ENCODE results near the gene SYVN1. TPM values are rescaled to one million over a fixed set of nuclear protein-coding genes. Genes with fewer than 3 reads are reported as not detected.
A peak's percentile ranks its signal among the peaks of the same experiment; 100 is the strongest.

Gene SYVN1
- 11.6 and 14.1 TPM in 2 replicates for total RNA-seq (2014; rRNA removed; shearing (Covaris generic))

DNA sequence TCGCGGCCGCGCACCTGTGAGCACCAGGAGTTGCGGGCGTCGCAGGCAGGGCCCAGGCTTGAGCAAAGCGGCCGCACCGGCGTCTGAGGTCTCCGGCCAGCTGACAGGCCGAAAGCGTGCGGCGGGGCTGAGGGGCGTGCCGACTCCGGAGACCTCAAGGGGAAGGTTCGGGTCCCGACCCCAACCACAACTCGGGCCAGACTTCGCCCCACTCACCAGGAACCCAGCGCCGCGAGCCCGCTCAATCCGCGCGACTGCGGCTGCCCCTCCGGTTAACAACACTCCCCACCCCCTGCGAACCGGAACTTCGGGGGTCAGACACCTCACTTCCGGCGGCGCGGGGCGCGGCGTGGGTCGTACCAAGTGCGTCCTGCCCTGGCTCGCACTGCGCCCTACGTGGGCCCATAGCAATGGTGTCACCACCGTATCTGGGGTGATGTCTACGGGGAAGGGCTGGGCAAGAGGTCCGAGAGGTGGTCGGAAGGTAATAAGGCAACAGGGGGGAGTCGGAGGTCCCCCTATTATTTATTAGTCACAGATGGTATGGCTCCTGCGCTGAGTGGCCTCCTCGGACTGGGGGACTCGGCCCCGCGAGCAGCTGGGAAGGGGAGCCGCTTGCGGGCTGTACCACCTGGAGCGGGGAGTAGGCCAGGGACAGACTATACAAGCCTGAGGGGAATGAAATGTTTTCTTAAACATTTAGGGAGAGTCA, at the start of gene SYVN1:
TSS of gene SYVN1 (minus strand) at position 280 of the 712 bp plus-strand sequence. CDS start 918 bp downstream, outside the sequence.

DNA sequence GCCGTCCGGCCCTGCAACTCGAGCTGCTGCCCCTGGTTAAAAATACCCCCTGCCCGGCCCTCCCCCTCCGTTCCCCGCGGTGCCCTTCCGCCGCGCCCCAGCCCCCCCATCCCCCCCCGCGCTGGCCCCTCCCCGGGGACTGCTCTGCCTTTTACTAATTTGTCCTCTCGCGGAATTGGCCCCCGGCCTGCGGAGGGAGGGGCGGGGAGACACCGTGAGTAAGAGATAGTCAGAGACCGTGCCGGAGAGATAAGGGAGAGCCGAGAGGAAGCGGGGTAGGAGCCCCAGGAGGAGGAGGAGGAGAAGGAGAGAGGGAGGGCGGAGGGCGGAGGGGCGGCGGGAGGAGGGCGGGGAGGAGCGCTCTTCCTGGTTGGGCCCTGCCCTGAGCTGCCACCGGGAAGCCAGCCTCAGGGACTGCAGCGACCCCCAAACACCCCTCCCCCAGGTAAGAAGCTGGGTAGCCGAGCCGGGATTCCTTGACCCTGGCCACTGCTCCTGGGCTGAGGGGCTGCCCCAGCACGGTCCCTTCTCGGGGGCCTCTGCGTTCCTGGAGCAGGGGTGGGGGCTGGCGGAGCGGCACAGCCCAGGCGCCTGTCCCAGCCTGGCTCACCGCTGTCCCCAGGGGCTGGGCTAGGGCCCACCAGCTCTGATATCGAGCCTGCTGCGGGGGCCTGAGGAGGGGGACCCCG, 47.4 kb upstream of the SYVN1 start, which contains the start of gene CAPN1:
TSS of gene CAPN1 (plus strand) at position 360 of the 689 bp plus-strand sequence. CDS start 774 bp downstream, outside the sequence.

GRCh38 chr11:65170058-65170534, 35.8 kb upstream of the SYVN1 start, which contains the start of gene SPDYC:
SPDYC (plus strand) TSS chr11:65170233; CDS start chr11:65171358, 1,125 bp downstream.

GRCh38 chr11:65121865-65122696, 12.2 kb downstream of the SYVN1 start, which contains the start of the genes FAU and MRPL49:
FAU (minus strand) TSS chr11:65122134; CDS start chr11:65121813, 321 bp downstream.
MRPL49 (plus strand) TSS chr11:65122321; CDS start chr11:65122347, 26 bp downstream.

GRCh38 chr11:65117206-65118096, 16.9 kb downstream of the SYVN1 start, which contains the start of gene ZNHIT2:
ZNHIT2 (minus strand) TSS chr11:65117701; CDS start chr11:65117653, 48 bp downstream.

GRCh38 chr11:65111744-65112545, 22.4 kb downstream of the SYVN1 start, which contains the start of gene TM7SF2:
TM7SF2 (plus strand) TSS chr11:65111872; CDS start chr11:65112016, 144 bp downstream.

GRCh38 chr11:65095974-65096806, 38.1 kb downstream of the SYVN1 start, which contains the start of gene VPS51:
VPS51 (plus strand) TSS chr11:65096214; CDS start chr11:65096251, 37 bp downstream.

GRCh38 chr11:65083834-65084597, 50.3 kb downstream of the SYVN1 start, which contains the start of the genes CDCA5 and ZFPL1:
CDCA5 (minus strand) TSS chr11:65084040; CDS start chr11:65083978, 62 bp downstream.
ZFPL1 (plus strand) TSS chr11:65084222; CDS start chr11:65084699, 477 bp downstream.

Small RNA genes within 50 kb of the gene (small RNA-seq; reads per million reads assigned to genes)
- gene HIGD1AP10, result not detected
- not detected for gene PDCL2P2
- 19.7 reads per million, percentile 92 among the genes with 10 or more reads in this experiment for gene RNU2-23P

Other genes starting within 250 kb of the SYVN1 start
- gene ATG2A, start 217.3 kb downstream of the SYVN1 start, total RNA-seq (2014; rRNA removed; shearing (Covaris generic)), result 19.0 and 19.6 TPM in 2 replicates
- gene PPP2R5B, start 209.8 kb downstream of the SYVN1 start, total RNA-seq (2014; rRNA removed; shearing (Covaris generic)), result 10.2 and 10.6 TPM in 2 replicates
- gene GPHA2, start 198.6 kb downstream of the SYVN1 start, total RNA-seq (2014; rRNA removed; shearing (Covaris generic)), result not detected in 2 replicates
- gene MAJIN, start 162.4 kb downstream of the SYVN1 start, total RNA-seq (2014; rRNA removed; shearing (Covaris generic)), result not detected in 2 replicates
- gene BATF2, start 137.5 kb downstream of the SYVN1 start, total RNA-seq (2014; rRNA removed; shearing (Covaris generic)), result 1.3 TPM in 2 replicates
- 235 and 274 TPM in 2 replicates for gene ARL2, start 120.4 kb downstream of the SYVN1 start, total RNA-seq (2014; rRNA removed; shearing (Covaris generic))
- 16.9 and 18.6 TPM in 2 replicates for gene SNX15, start 107.1 kb downstream of the SYVN1 start, total RNA-seq (2014; rRNA removed; shearing (Covaris generic))
- 21.5 and 22.5 TPM in 2 replicates for gene SAC3D1, start 93.3 kb downstream of the SYVN1 start, total RNA-seq (2014; rRNA removed; shearing (Covaris generic))
- gene NAALADL1, start 76.0 kb downstream of the SYVN1 start, total RNA-seq (2014; rRNA removed; shearing (Covaris generic)), result not detected in 2 replicates
- gene CDCA5, start 50.5 kb downstream of the SYVN1 start, total RNA-seq (2014; rRNA removed; shearing (Covaris generic)), result 56.8 and 61.9 TPM in 2 replicates
- gene ZFPL1, start 50.3 kb downstream of the SYVN1 start, total RNA-seq (2014; rRNA removed; shearing (Covaris generic)), result 58.4 and 65.3 TPM in 2 replicates
- 184 and 252 TPM in 2 replicates for gene VPS51, start 38.3 kb downstream of the SYVN1 start, total RNA-seq (2014; rRNA removed; shearing (Covaris generic))
- gene TM7SF2, start 22.6 kb downstream of the SYVN1 start, total RNA-seq (2014; rRNA removed; shearing (Covaris generic)), result 13.3 and 20.5 TPM in 2 replicates
- 42.7 and 50.7 TPM in 2 replicates for gene ZNHIT2, start 16.8 kb downstream of the SYVN1 start, total RNA-seq (2014; rRNA removed; shearing (Covaris generic))
- 892 and 982 TPM in 2 replicates for gene FAU, start 12.4 kb downstream of the SYVN1 start, total RNA-seq (2014; rRNA removed; shearing (Covaris generic))
- 96.8 and 105 TPM in 2 replicates for gene MRPL49, start 12.2 kb downstream of the SYVN1 start, total RNA-seq (2014; rRNA removed; shearing (Covaris generic))
- gene SPDYC, start 35.7 kb upstream of the SYVN1 start, total RNA-seq (2014; rRNA removed; shearing (Covaris generic)), result not detected in 2 replicates
- 65.5 and 67.5 TPM in 2 replicates for gene CAPN1, start 47.4 kb upstream of the SYVN1 start, total RNA-seq (2014; rRNA removed; shearing (Covaris generic))
- gene POLA2, start 127.4 kb upstream of the SYVN1 start, total RNA-seq (2014; rRNA removed; shearing (Covaris generic)), result 22.3 and 24.3 TPM in 2 replicates
- gene CDC42EP2, start 180.3 kb upstream of the SYVN1 start, total RNA-seq (2014; rRNA removed; shearing (Covaris generic)), result 12.6 and 14.5 TPM in 2 replicates
- 47.7 and 62.2 TPM in 2 replicates for gene DPF2, start 199.3 kb upstream of the SYVN1 start, total RNA-seq (2014; rRNA removed; shearing (Covaris generic))
- 1.2 and 1.4 TPM in 2 replicates for gene TIGD3, start 220.2 kb upstream of the SYVN1 start, total RNA-seq (2014; rRNA removed; shearing (Covaris generic))
- gene SLC25A45, start 248.1 kb upstream of the SYVN1 start, total RNA-seq (2014; rRNA removed; shearing (Covaris generic)), result 14.1 and 15.8 TPM in 2 replicates

Data from A375 (cell line).